RWPE2 (cell line): ENCODE measurements around the gene ETV6.
A peak's percentile ranks its signal among the peaks of the same experiment; 100 is the strongest.

Source experiments
- ATAC-seq: fragments of 200-7000 bp; cut with Tn5 transposase; 3 replicates; pipeline ENCODE4 v1.9.1; 2021; ENCODE audit warnings: low read depth
- DNase-seq: peaks from one replicate; pipeline ENCODE4 v3.0.0-alpha.2; 2020; ENCODE audit warnings: low spot score
- H3K27ac ChIP-seq: fragments of 450-650 bp; 2 replicates; pipeline ENCODE4 v1.5.1; 2017; ENCODE audit warnings: mild to moderate bottlenecking; ENCODE audit not compliant: poor library complexity, severe bottlenecking
- H3K27me3 ChIP-seq: fragments of 250-450 bp; sonication (Bioruptor Pico); 2 replicates; pipeline ENCODE4 v1.5.1; 2021; ENCODE audit warnings: mild to moderate bottlenecking, moderate library complexity; ENCODE audit not compliant: insufficient read depth, poor library complexity, severe bottlenecking
- H3K36me3 ChIP-seq: fragments of 250-450 bp; sonication (Bioruptor Pico); 2 replicates; pipeline ENCODE4 v1.5.1; 2020; ENCODE audit warnings: low read depth, mild to moderate bottlenecking, moderate library complexity
- H3K4me1 ChIP-seq: fragments of 250-450 bp; sonication (Bioruptor Pico); 2 replicates; pipeline ENCODE4 v1.5.1; 2021; ENCODE audit warnings: mild to moderate bottlenecking, moderate library complexity; ENCODE audit not compliant: insufficient read depth, poor library complexity, severe bottlenecking
- H3K4me3 ChIP-seq: fragments of 250-450 bp; sonication (Bioruptor Pico); 2 replicates; pipeline ENCODE4 v1.5.1; 2021; ENCODE audit warnings: mild to moderate bottlenecking, moderate library complexity; ENCODE audit not compliant: severe bottlenecking
- H3K9me3 ChIP-seq: fragments of 250-450 bp; sonication (Bioruptor Pico); 2 replicates; pipeline ENCODE4 v1.5.1; 2021; ENCODE audit warnings: mild to moderate bottlenecking, moderate library complexity; ENCODE audit not compliant: severe bottlenecking
- TF ChIP-seq, protein P1 (sequence below): fragments of 450-650 bp; IDR thresholded peaks from one replicate; pipeline ENCODE4 v1.5.1; 2017; ENCODE audit warnings: mild to moderate bottlenecking, moderate library complexity; ENCODE audit not compliant: poor library complexity, severe bottlenecking

Gene ETV6

DNA sequence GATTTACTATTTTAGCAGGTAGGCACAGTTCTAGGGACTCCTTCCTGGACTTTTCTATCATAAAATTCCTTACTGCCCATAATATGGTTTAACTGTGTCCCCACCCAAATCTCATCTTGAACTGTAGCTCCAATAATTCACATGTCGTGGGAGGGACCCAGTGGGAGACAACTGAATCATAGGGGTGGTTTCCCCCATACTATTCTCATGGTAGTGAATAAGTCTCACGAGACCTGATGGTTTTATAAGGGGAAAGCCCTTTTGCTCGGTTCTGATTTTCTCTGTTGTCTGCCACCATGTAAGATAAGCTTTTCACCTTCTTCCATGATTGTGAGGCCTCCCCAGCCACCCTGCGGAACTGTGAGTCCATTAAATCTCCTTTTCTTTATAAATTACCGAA is 10.0 kb upstream of the ETV6 start:
- H3K4me3 ChIP-seq, result no peak overlapping the region
- no peaks in the 10 kb centered on the region for H3K9me3 ChIP-seq
- DNase-seq (no peak), ATAC-seq (no peak)
- peaks cover 8% of the 10 kb centered on the region for H3K4me1 ChIP-seq
- H3K36me3 ChIP-seq, result no peaks in the 10 kb centered on the region
- TF ChIP-seq, protein P1, sequence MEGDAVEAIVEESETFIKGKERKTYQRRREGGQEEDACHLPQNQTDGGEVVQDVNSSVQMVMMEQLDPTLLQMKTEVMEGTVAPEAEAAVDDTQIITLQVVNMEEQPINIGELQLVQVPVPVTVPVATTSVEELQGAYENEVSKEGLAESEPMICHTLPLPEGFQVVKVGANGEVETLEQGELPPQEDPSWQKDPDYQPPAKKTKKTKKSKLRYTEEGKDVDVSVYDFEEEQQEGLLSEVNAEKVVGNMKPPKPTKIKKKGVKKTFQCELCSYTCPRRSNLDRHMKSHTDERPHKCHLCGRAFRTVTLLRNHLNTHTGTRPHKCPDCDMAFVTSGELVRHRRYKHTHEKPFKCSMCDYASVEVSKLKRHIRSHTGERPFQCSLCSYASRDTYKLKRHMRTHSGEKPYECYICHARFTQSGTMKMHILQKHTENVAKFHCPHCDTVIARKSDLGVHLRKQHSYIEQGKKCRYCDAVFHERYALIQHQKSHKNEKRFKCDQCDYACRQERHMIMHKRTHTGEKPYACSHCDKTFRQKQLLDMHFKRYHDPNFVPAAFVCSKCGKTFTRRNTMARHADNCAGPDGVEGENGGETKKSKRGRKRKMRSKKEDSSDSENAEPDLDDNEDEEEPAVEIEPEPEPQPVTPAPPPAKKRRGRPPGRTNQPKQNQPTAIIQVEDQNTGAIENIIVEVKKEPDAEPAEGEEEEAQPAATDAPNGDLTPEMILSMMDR, result no peak
- no peaks in the 10 kb centered on the region for H3K27me3 ChIP-seq
- no peak overlapping the region for H3K27ac ChIP-seq

DNA sequence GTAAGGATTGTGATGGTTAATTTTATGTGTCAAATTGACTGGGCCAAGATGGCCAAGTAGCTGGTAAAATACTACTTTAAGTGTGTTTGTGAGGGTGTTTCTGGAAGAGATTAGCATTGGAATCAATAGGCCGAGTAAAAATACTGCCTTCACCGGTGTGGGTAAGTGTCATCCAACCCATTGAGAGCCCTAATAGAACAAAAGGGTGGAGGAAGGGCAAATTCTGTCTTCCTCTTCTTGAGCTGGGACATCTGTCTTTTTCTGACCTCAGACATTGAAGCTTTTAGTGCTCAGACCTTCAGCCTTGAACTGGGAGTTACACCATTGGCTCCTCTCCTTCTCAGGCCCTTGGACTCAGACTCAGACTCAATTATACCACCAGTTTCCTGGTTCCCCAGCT is 8.0 kb upstream of the ETV6 start:
- Histone ChIP-seq H3K9me3 (no peaks in the 10 kb centered on the region), H3K27me3 (no peaks in the 10 kb centered on the region), H3K36me3 (no peaks in the 10 kb centered on the region), H3K4me3 (no peak overlapping the region), H3K4me1 (no peaks in the 10 kb centered on the region), H3K27ac (no peak overlapping the region)
- DNase-seq (no peak), ATAC-seq (no peak)
- TF ChIP-seq, protein P1, result no peak

DNA sequence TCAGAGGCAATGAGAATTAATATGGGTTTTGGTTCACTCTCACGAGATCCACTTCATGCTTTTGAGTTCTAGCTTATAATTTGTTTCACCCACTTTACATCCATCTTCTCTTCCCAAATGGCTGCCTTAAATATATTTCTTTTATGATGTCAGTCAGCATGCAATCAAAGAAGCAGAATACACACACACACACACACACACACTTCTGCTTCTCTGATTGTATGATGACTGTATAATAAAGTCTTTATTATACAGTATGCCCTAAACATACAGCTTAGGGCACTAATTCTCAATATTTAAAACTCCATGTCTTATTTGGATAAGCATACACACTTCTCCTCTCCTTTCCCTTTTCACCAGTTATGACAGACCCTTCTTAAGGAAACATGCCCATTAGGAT is 6.7 kb upstream of the ETV6 start:
- no peak overlapping the region for H3K4me3 ChIP-seq
- no peak for ATAC-seq
- no peak overlapping the region for H3K27ac ChIP-seq
- DNase-seq, result no peak
- H3K9me3 ChIP-seq, result no peaks in the 10 kb centered on the region
- TF ChIP-seq, protein P1, result no peak
- H3K27me3 ChIP-seq, result no peaks in the 10 kb centered on the region
- H3K36me3 ChIP-seq, result no peaks in the 10 kb centered on the region
- H3K4me1 ChIP-seq, result no peaks in the 10 kb centered on the region

DNA sequence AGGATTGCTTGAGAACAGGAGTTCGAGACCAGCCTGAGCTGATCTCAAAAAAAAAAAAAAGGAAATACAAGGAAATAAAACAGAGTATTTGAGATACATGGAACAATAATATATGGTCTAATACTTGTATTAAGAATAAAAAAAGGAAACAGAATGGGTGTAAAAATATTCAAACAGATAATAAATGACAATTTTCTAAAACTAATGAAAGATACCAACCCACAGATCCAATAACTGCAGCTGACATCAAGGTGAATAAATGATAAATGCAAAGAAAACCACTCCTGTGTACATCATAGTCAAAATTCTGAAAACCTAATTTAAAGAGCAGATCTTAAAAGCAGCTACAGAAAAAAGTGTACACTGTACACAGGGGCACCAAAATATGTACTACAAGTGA is 4.1 kb upstream of the ETV6 start:
- DNase-seq, result no peak
- Histone ChIP-seq H3K27me3 (no peaks in the 10 kb centered on the region), H3K27ac (no peak overlapping the region), H3K4me3 (no peak overlapping the region), H3K9me3 (no peaks in the 10 kb centered on the region), H3K36me3 (no peaks in the 10 kb centered on the region), H3K4me1 (peaks cover 3% of the 10 kb centered on the region)
- TF ChIP-seq, protein P1, result no peak
- no peak for ATAC-seq

DNA sequence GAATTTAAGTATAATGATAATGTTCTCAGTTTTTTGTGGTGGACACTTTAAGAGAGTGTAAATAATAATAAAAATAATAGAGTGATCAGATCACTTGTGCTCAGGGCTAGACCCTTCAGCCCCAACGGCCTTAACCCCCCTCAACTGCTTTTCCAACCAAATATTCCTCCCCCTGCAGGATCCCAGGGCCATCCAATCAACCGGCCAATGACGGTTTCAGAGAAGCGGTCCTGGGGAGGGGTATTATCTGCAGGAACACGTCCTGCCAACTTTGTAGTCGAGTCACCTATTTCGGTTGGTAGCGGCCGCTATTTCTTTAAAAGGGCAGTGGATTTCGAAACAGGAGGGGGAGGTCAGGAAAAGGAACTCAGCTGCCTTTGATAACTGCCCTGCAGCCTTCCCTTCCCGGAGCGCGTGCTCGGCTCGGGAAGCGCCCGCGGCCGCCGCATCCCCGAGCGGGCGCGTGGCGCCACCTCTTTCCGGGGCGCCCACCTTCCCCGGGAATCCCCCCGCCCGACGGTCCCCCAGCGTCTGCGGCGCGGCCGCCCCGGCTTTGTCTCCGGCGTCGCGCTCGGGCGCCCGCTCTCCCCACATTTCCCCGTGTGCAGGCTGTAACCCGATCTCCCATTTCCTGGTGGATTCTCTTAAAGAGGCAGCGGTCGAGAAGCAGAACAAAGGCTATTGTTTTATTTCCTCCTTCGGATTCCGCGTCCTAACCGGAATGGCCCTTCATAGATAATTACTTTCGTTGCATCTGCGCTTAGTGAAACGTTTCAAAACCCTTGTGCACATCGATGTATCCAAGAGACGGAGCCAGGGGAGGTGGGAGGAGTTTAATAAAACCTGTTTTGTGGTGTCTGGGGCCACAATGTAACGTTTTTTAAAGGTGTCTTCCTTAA is 711 bp upstream of the ETV6 start:
- no peak for DNase-seq
- H3K4me3 ChIP-seq, result peak overlapping the region; percentile 82
- H3K4me1 ChIP-seq, result peaks cover 3% of the 10 kb centered on the region
- no peaks in the 10 kb centered on the region for H3K9me3 ChIP-seq
- ATAC-seq, result peak; percentile 64
- H3K27ac ChIP-seq, result peak overlapping the region; percentile 97
- no peaks in the 10 kb centered on the region for H3K36me3 ChIP-seq
- TF ChIP-seq, protein P1, result no peak
- H3K27me3 ChIP-seq, result no peaks in the 10 kb centered on the region
